ENCODE results near the gene NAALADL1.
A peak's percentile ranks its signal among the peaks of the same experiment; 100 is the strongest.

Gene NAALADL1

GRCh38 chr11:65078786-65079342, 20.5 kb upstream of the NAALADL1 start:
- DNase-seq = no peak

GRCh38 chr11:65078151-65078550, 19.8 kb upstream of the NAALADL1 start:
- DNase-seq = peak; percentile 22

GRCh38 chr11:65077451-65077850, 19.1 kb upstream of the NAALADL1 start:
- no peak for DNase-seq

GRCh38 chr11:65072631-65072966, 14.2 kb upstream of the NAALADL1 start:
- DNase-seq = no peak

- no peak for DNase-seq
These were observed 13.7 kb upstream of the NAALADL1 start for GRCh38 chr11:65071907-65072630.

- DNase-seq = no peak
These were observed 10.9 kb upstream of the NAALADL1 start for GRCh38 chr11:65069217-65069616.

GRCh38 chr11:65067446-65067845, 9.1 kb upstream of the NAALADL1 start:
- DNase-seq = no peak

- DNase-seq = peak; percentile 6
These were observed 8.5 kb upstream of the NAALADL1 start for GRCh38 chr11:65066805-65067291.

- DNase-seq = no peak
These were observed 8.0 kb upstream of the NAALADL1 start for GRCh38 chr11:65066315-65066714.

- DNase-seq = no peak
These were observed 7.5 kb upstream of the NAALADL1 start for GRCh38 chr11:65065851-65066250.

GRCh38 chr11:65064847-65065240, 6.5 kb upstream of the NAALADL1 start:
- no peak for DNase-seq

- no peak for DNase-seq
These were observed 5.2 kb upstream of the NAALADL1 start for GRCh38 chr11:65063532-65063931.

GRCh38 chr11:65060913-65061408, 2.6 kb upstream of the NAALADL1 start:
- DNase-seq = no peak

GRCh38 chr11:65059959-65060824, 1.8 kb upstream of the NAALADL1 start:
- DNase-seq = no peak

GRCh38 chr11:65059523-65059922, 1.2 kb upstream of the NAALADL1 start:
- no peak for DNase-seq

- DNase-seq = no peak
These were observed 341 bp downstream of the NAALADL1 start for GRCh38 chr11:65058012-65058411.

GRCh38 chr11:65057526-65057925, 827 bp downstream of the NAALADL1 start:
- no peak for DNase-seq

- DNase-seq = no peak
These were observed 1.4 kb downstream of the NAALADL1 start for GRCh38 chr11:65056999-65057398.

GRCh38 chr11:65055538-65055937, 2.8 kb downstream of the NAALADL1 start:
- DNase-seq = no peak

- no peak for DNase-seq
These were observed 4.4 kb downstream of the NAALADL1 start for GRCh38 chr11:65053827-65054508.

- DNase-seq = no peak
These were observed 6.9 kb downstream of the NAALADL1 start for GRCh38 chr11:65051398-65051858.

GRCh38 chr11:65047581-65048422, 10.6 kb downstream of the NAALADL1 start:
- no peak for DNase-seq

Measured in NCI-H526 treated with DMSO at 0.1 percent for 48 hours (cell line).